Left renal cortex interstitium (tissue), 4 donors: ENCODE data around the gene ALG3. TPM values are rescaled to one million over a fixed set of nuclear protein-coding genes. Genes with fewer than 3 reads are reported as not detected.

Experiments
- DNase-seq, 4 donors: peaks; one replicate each; pipeline ENCODE4 v3.0.0-alpha.2; 2013; ENCODE audit warnings: low read depth in 4 of 4, low spot score in 2 of 4, missing footprints in 1 of 4
- polyA plus RNA-seq, 4 donors: library from polyadenylated mRNA; unstranded; fragments of 120-200 nt; gene quantifications; one replicate each; pipeline ENCODE4 v1.2.1, GENCODE V29; 2013; ENCODE audit not compliant: insufficient read length in 4 of 4

ALG3 gene
- polyA plus RNA-seq, 4 donors: 29.1 to 40.4 (median 34.3) TPM

GRCh38 chr3:184200825-184201224 is 47.9 kb downstream of the ALG3 start:
- no peak for DNase-seq

DNA sequence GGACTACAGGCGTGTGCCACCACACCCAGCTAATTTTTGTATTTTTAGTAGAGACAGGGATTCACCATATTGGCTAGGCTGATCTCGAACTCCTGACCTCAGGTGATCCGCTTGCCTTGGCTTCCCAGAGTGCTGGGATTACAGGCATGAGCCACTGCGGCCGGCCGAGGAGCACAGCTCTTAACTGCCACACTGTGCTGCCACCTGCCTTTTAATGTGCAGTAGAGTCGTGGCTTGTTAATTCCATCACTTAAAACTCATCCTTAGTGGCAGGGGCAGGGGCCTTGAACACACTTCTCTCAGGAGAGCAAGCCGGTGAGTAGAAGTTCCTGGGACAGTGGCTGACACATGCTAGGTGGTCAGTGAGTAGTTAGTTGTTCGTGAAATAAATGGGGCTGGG is 50.3 kb downstream of the ALG3 start:
- no peak for DNase-seq

DNA sequence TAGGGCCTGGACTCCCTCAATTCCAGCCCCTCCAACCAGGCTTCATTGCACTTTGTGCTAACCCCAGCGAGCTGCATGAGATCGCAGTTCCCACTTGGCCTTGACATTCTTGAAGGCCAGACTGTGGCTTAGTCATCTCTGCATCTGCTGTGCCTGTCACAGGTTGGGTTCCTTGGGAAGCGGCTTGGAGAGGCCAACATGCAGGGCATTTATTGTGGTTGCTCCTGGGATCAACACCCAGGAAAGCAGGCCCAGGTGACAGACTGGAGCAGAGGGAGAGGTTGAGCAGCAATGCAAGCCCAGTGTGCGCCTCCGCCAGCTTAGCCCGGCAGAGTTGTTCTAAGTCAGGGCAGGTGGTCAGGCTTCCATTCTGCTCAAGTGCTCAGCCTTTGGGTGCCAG is 52.2 kb downstream of the ALG3 start:
- no peak for DNase-seq

- DNase-seq: no peak
Observed at GRCh38 chr3:184193991-184194539, 54.7 kb downstream of the ALG3 start.

- DNase-seq: no peak
Observed at GRCh38 chr3:184192889-184193288, 55.9 kb downstream of the ALG3 start.

Other genes with a start within 250 kb of the ALG3 start
- gene ABCC5, start 231.1 kb downstream of the ALG3 start, polyA plus RNA-seq: 10 to 100 TPM; 36.9 to 75.1 (median 60.8) TPM
- not detected for gene HTR3D, start 217.2 kb downstream of the ALG3 start, polyA plus RNA-seq
- gene HTR3C, start 195.9 kb downstream of the ALG3 start, polyA plus RNA-seq: not detected
- not detected for gene HTR3E, start 151.9 kb downstream of the ALG3 start, polyA plus RNA-seq
- gene EIF2B5, start 113.6 kb downstream of the ALG3 start, polyA plus RNA-seq: 10 to 100 TPM; 42.7 to 57.6 (median 52.9) TPM
- 100 to 1,000 TPM in 1 of 4 donors, 10 to 100 TPM in 3; 61.3 to 108 (median 82.1) TPM for gene DVL3, start 93.6 kb downstream of the ALG3 start, polyA plus RNA-seq
- gene AP2M1, start 74.1 kb downstream of the ALG3 start, polyA plus RNA-seq: 100 to 1,000 TPM; 337 to 397 (median 345) TPM
- 10 to 100 TPM; 52.0 to 70.9 (median 65.5) TPM for gene ABCF3, start 62.8 kb downstream of the ALG3 start, polyA plus RNA-seq
- 1 to 10 TPM; 1.8 to 2.8 (median 2.2) TPM for gene VWA5B2, start 19.4 kb downstream of the ALG3 start, polyA plus RNA-seq
- gene EEF1AKMT4, start 710 bp upstream of the ALG3 start, polyA plus RNA-seq: 1 to 10 TPM; 2.3 to 3.8 (median 2.8) TPM
- under 1 TPM; 0.13 to 0.36 (median 0.22) TPM for gene CAMK2N2, start 12.6 kb upstream of the ALG3 start, polyA plus RNA-seq
- under 1 TPM in 2 of 4 donors, not detected in 2; 0.08 to 0.14 TPM for gene ECE2, start 27.1 kb upstream of the ALG3 start, polyA plus RNA-seq
- 100 to 1,000 TPM; 211 to 228 (median 220) TPM for gene PSMD2, start 50.3 kb upstream of the ALG3 start, polyA plus RNA-seq
- gene EIF4G1, start 65.6 kb upstream of the ALG3 start, polyA plus RNA-seq: 100 to 1,000 TPM; 161 to 227 (median 197) TPM
- 10 to 100 TPM in 3 of 4 donors, 1 to 10 TPM in 1; 9.7 to 15.8 (median 13.0) TPM for gene FAM131A, start 88.6 kb upstream of the ALG3 start, polyA plus RNA-seq
- gene CLCN2, start 112.6 kb upstream of the ALG3 start, polyA plus RNA-seq: 10 to 100 TPM; 10.2 to 16.3 (median 13.3) TPM
- gene POLR2H, start 112.7 kb upstream of the ALG3 start, polyA plus RNA-seq: 100 to 1,000 TPM in 2 of 4 donors, 10 to 100 TPM in 2; 81.9 to 120 (median 101) TPM
- gene THPO, start 129.2 kb upstream of the ALG3 start, polyA plus RNA-seq: 1 to 10 TPM; 2.0 to 2.7 (median 2.5) TPM
- gene CHRD, start 131.1 kb upstream of the ALG3 start, polyA plus RNA-seq: 10 to 100 TPM; 12.8 to 17.3 (median 14.1) TPM